GM18909 (cell line): Measurements from ENCODE around the gene MND1.
"Not testable (repeated sequence)": the region's sequence is repeated elsewhere in the genome, so short reads cannot be mapped to it uniquely, and the experiment has no call there.

Experiments used
- ATAC-seq: cut with Tn5 transposase; IDR thresholded peaks from one replicate; pipeline ENCODE4 v1.9.1; 2021; ENCODE audit warnings: mild to moderate bottlenecking; ENCODE audit not compliant: unreplicated experiment, poor library complexity

Gene MND1

GRCh38 chr4:153432965-153433753 lies 88.7 kb downstream of the MND1 start:
- ATAC-seq = peak; percentile 90

GRCh38 chr4:153433754-153434105 lies 89.2 kb downstream of the MND1 start:
- ATAC-seq = no peak

- no peak for ATAC-seq
Measured at GRCh38 chr4:153434190-153434589, 89.7 kb downstream of the MND1 start.

GRCh38 chr4:153438916-153439756 lies 94.6 kb downstream of the MND1 start:
- peak; percentile 75 for ATAC-seq

GRCh38 chr4:153439831-153440230 lies 95.3 kb downstream of the MND1 start:
- peak; percentile 4 for ATAC-seq

- no peak for ATAC-seq
Measured at GRCh38 chr4:153440475-153440874, 96.0 kb downstream of the MND1 start.

- no peak for ATAC-seq
Measured at GRCh38 chr4:153447175-153447905, 102.9 kb downstream of the MND1 start.

GRCh38 chr4:153448003-153448731 lies 103.7 kb downstream of the MND1 start:
- no peak for ATAC-seq

GRCh38 chr4:153449338-153449737 lies 104.8 kb downstream of the MND1 start:
- ATAC-seq = no peak

- no peak for ATAC-seq
Measured at GRCh38 chr4:153450544-153450917, 106.0 kb downstream of the MND1 start.

GRCh38 chr4:153451145-153451544 lies 106.7 kb downstream of the MND1 start:
- not testable (repeated sequence) for ATAC-seq

- ATAC-seq = no peak
Measured at GRCh38 chr4:153451911-153452657, 107.6 kb downstream of the MND1 start.

- ATAC-seq = no peak
Measured at GRCh38 chr4:153452658-153453378, 108.3 kb downstream of the MND1 start.

GRCh38 chr4:153453402-153453801 lies 108.9 kb downstream of the MND1 start:
- ATAC-seq = no peak

GRCh38 chr4:153458969-153459368 lies 114.5 kb downstream of the MND1 start:
- ATAC-seq = no peak

GRCh38 chr4:153461549-153461948 lies 117.1 kb downstream of the MND1 start:
- ATAC-seq = not testable (repeated sequence)

GRCh38 chr4:153464068-153464467 lies 119.6 kb downstream of the MND1 start:
- no peak for ATAC-seq
